ENCODE data around the gene SYNDIG1. TPM values are rescaled to one million over a fixed set of nuclear protein-coding genes. Genes with fewer than 3 reads are reported as not detected.

SYNDIG1 gene
- total and polyA plus RNA-seq, 3 experiments from 2014 or later, result not detected

DNA sequence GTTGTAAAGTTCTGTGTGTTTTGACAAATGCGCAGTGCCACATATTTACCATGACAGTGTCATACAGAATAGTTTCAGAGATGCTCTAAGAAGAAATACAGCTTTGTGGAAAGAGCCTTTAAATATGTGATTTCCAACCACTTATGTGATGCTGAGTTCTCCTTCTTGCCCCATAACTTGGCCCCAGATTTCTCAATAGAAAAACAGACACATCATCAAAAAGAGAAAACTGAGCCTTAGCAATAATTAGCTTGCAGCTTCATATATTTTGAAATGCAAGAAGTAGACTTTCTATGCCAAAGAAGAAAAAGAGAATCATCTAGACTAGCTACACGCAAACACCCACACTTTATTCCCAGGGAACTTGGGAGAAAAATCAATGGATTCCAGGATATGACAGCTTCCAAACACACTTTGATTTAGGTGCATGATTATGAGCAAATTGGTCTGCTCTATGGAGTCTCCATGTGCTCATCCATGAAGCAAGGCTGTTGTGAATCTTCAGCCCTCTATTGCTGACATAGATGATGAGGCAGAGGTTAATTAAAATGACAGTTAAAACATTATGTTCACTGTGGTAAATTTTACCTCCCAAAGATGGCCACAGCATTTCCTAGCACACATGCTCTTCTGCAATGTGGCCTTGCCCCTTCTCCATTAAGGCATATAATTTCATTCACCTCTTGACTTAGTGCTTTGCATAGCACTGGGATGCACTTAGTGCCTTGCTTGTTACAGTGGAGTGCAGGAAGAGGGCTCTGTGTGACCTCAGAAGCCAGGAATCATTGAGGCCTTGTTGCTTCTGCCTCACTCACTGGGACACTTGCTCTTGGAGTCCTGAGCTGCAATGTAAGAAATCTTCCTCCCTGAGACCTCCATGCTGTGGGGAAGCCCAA lies 174.6 kb downstream of the SYNDIG1 start:
- no peak overlapping the region for H3K4me3 Mint-ChIP-seq
- Histone ChIP-seq H3K4me1 (ENCODE audit: insufficient read depth, low read length) (no peaks in the 10 kb centered on the region), H3K9me3 (ENCODE audit: low read length) (no peaks in the 10 kb centered on the region), H3K27me3 (ENCODE audit: insufficient read depth, low read length, poor library complexity, severe bottlenecking) (no peaks in the 10 kb centered on the region), H3K36me3 (ENCODE audit: insufficient read depth, low read length) (no peaks in the 10 kb centered on the region), H3K4me3 (ENCODE audit: low read length) (no peak overlapping the region), H3K27ac (ENCODE audit: low read depth, low read length) (no peak overlapping the region)
- H3K4me1 Mint-ChIP-seq, result no peaks in the 10 kb centered on the region
- peaks cover 7 to 36% of the 10 kb centered on the region in 2 donors for H3K27me3 Mint-ChIP-seq
- no peaks in the 10 kb centered on the region for H3K36me3 Mint-ChIP-seq
- POLR2A ChIA-PET, result no interaction called here
- H3K27ac Mint-ChIP-seq, result no peak overlapping the region
- DNase-seq, result no peak
- H3K9me3 Mint-ChIP-seq, result no peaks in the 10 kb centered on the region
- CTCF ChIA-PET, result no interaction called here

DNA sequence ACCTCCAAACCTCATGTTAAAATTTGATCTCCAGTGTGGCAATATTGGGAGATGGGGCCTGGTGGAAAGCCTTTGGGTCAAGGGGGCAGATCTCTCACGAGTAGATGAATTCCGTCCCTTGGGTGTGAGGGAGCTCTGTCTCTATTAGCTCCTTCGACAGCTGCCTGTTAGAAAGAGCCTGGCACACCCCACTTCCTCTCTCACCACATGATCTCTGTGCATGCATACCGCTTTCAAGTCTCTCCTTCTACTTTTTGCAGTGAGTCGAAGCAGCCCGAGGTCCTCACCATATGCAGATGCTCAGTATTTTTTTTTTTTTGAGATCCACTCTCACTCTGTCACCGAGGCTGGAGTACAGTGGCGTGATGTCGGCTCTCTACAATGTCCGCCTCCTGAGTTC lies 176.9 kb downstream of the SYNDIG1 start:
- Mint-ChIP-seq H3K9me3 (no peaks in the 10 kb centered on the region), H3K27me3 (peaks cover 5 to 48% of the 10 kb centered on the region in 2 donors), H3K4me1 (no peaks in the 10 kb centered on the region), H3K27ac (no peak overlapping the region), H3K4me3 (no peak overlapping the region), H3K36me3 (no peaks in the 10 kb centered on the region)
- ChIA-PET POLR2A (no interaction called here), CTCF (no interaction called here)
- H3K4me1 ChIP-seq (ENCODE audit: insufficient read depth, low read length), result no peaks in the 10 kb centered on the region
- no peaks in the 10 kb centered on the region for H3K27me3 ChIP-seq (ENCODE audit: insufficient read depth, low read length, poor library complexity, severe bottlenecking)
- H3K36me3 ChIP-seq (ENCODE audit: insufficient read depth, low read length), result no peaks in the 10 kb centered on the region
- H3K4me3 ChIP-seq (ENCODE audit: low read length), result no peak overlapping the region
- no peak for DNase-seq
- no peaks in the 10 kb centered on the region for H3K9me3 ChIP-seq (ENCODE audit: low read length)
- no peak overlapping the region for H3K27ac ChIP-seq (ENCODE audit: low read depth, low read length)

DNA sequence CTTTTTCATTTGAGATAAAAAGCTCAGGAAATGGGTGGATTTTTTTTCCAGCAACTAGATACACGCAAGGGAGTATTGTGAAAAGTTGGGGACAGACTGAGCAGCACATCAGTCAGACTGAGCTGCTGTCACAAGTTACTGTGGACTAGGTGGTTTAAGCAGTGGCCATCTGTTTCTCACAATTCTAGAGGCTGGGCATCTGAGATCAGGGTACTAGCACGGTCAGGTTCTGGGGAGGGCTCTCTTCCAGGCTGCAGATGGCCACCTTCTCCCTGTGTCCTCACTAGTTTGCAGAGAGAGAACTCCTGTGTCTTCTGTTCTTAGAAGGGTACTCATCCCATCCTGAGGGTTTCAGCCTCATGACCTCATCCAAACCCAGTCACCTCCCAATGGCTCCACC lies 178.3 kb downstream of the SYNDIG1 start:
- H3K27ac ChIP-seq (ENCODE audit: low read depth, low read length), result no peak overlapping the region
- POLR2A ChIA-PET, result no interaction called here
- CTCF ChIA-PET, result no interaction called here
- Mint-ChIP-seq H3K4me3 (no peak overlapping the region), H3K9me3 (no peaks in the 10 kb centered on the region), H3K27ac (no peak overlapping the region), H3K36me3 (no peaks in the 10 kb centered on the region), H3K4me1 (no peaks in the 10 kb centered on the region), H3K27me3 (peaks cover 2 to 48% of the 10 kb centered on the region in 2 donors)
- no peaks in the 10 kb centered on the region for H3K27me3 ChIP-seq (ENCODE audit: insufficient read depth, low read length, poor library complexity, severe bottlenecking)
- no peaks in the 10 kb centered on the region for H3K4me1 ChIP-seq (ENCODE audit: insufficient read depth, low read length)
- no peaks in the 10 kb centered on the region for H3K36me3 ChIP-seq (ENCODE audit: insufficient read depth, low read length)
- DNase-seq, result no peak
- H3K9me3 ChIP-seq (ENCODE audit: low read length), result no peaks in the 10 kb centered on the region
- no peak overlapping the region for H3K4me3 ChIP-seq (ENCODE audit: low read length)

DNA sequence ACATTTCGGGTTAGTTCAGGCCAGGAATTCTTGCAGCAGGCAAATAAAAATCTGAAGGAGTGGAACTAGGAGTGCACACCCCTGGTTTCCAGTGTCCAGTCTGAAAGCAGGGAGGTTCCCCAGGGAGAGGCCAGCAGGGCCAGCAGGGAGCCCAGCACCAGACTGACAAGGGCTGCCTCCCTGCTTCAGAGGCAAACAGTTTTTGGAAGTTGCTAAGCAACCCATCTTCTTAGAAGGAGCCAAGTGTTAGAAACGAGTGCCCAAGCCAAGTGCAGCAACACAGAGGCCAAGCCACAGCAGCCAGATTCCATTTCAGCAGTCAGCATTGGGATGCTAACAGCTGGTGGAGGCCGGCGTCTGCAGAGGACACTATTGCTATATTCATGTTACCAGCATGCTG lies 179.1 kb downstream of the SYNDIG1 start:
- CTCF ChIA-PET, result no interaction called here
- no peak overlapping the region for H3K4me3 Mint-ChIP-seq

DNA sequence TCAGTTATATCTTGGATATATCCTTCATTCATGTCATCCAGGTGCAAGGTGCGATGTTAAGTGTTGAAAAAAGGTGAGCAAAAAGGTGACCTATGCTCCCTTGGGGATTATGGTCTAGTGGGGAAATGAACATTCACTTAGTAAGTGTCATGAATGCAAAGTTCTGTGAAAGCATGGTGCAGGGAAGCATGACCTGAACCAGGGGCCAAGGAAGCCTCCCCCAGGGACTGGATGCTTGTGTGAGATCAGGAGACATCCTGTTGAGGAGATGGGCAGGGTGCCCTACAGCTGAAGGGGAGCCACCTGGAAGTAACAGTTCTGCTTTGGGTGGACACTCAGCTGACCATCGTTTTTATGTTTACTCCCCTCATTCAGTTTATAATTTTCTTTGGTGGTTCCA lies 179.5 kb downstream of the SYNDIG1 start:
- no peaks in the 10 kb centered on the region for H3K36me3 Mint-ChIP-seq
- CTCF ChIA-PET, result no interaction called here

More for the DNA sequence above, 179.1 kb downstream of the SYNDIG1 start:
- POLR2A ChIA-PET, result no interaction called here
- Histone ChIP-seq H3K27ac (ENCODE audit: low read depth, low read length) (no peak overlapping the region), H3K27me3 (ENCODE audit: insufficient read depth, low read length, poor library complexity, severe bottlenecking) (no peaks in the 10 kb centered on the region), H3K9me3 (ENCODE audit: low read length) (no peaks in the 10 kb centered on the region), H3K36me3 (ENCODE audit: insufficient read depth, low read length) (no peaks in the 10 kb centered on the region), H3K4me3 (ENCODE audit: low read length) (no peak overlapping the region), H3K4me1 (ENCODE audit: insufficient read depth, low read length) (no peaks in the 10 kb centered on the region)
- H3K27ac Mint-ChIP-seq, result no peak overlapping the region
- H3K9me3 Mint-ChIP-seq, result no peaks in the 10 kb centered on the region
- peaks cover 2 to 48% of the 10 kb centered on the region in 2 donors for H3K27me3 Mint-ChIP-seq
- no peaks in the 10 kb centered on the region for H3K36me3 Mint-ChIP-seq
- H3K4me1 Mint-ChIP-seq, result no peaks in the 10 kb centered on the region
- DNase-seq, result no peak

DNA sequence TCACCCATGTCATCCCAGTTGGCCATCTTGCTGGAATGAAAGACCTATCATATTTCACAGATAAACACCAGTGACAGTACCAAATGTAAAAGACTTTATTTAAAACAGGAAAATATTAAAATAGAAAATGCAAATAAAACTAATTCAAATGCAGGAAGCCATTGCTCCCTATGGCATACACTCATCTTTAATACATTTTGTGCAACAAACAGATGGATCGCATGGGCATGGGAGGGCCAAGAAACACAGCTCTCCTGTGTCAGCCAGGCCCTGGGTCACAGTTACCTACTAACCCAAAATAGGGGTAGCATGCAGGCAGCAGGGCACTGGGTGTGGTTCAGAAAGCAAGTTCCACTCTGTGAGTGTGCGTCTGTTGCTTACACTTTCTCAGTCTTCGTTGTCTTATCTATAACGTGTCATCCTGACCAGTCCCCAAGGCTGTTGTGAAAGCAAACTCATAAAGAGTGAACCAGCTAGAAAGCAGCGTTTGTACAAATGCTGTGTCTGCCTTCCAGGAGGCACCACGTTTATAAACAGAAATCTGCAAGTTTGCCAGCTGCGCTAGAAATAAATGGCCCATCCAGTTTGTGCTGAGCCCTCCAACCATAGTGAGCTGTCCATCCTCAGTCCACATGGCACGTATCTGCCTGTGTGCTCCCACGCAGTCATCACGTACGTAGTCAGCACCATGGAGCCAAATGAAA lies 180.5 kb downstream of the SYNDIG1 start:
- H3K9me3 Mint-ChIP-seq, result no peaks in the 10 kb centered on the region
- no peaks in the 10 kb centered on the region for H3K9me3 ChIP-seq (ENCODE audit: low read length)
- H3K27ac Mint-ChIP-seq, result no peak overlapping the region
- no peak overlapping the region for H3K27ac ChIP-seq (ENCODE audit: low read depth, low read length)
- no peaks in the 10 kb centered on the region for H3K4me1 ChIP-seq (ENCODE audit: insufficient read depth, low read length)
- CTCF ChIA-PET, result no interaction called here
- POLR2A ChIA-PET, result no interaction called here
- H3K27me3 ChIP-seq (ENCODE audit: insufficient read depth, low read length, poor library complexity, severe bottlenecking), result no peaks in the 10 kb centered on the region
- no peak overlapping the region for H3K4me3 Mint-ChIP-seq
- peaks cover 2 to 40% of the 10 kb centered on the region in 2 donors for H3K27me3 Mint-ChIP-seq
- H3K4me3 ChIP-seq (ENCODE audit: low read length), result no peak overlapping the region
- DNase-seq, result no peak
- no peaks in the 10 kb centered on the region for H3K36me3 Mint-ChIP-seq
- no peaks in the 10 kb centered on the region for H3K36me3 ChIP-seq (ENCODE audit: insufficient read depth, low read length)
- no peaks in the 10 kb centered on the region for H3K4me1 Mint-ChIP-seq

More for the DNA sequence above, 179.5 kb downstream of the SYNDIG1 start:
- Histone ChIP-seq H3K27ac (ENCODE audit: low read depth, low read length) (no peak overlapping the region), H3K27me3 (ENCODE audit: insufficient read depth, low read length, poor library complexity, severe bottlenecking) (no peaks in the 10 kb centered on the region), H3K4me1 (ENCODE audit: insufficient read depth, low read length) (no peaks in the 10 kb centered on the region), H3K36me3 (ENCODE audit: insufficient read depth, low read length) (no peaks in the 10 kb centered on the region), H3K4me3 (ENCODE audit: low read length) (no peak overlapping the region), H3K9me3 (ENCODE audit: low read length) (no peaks in the 10 kb centered on the region)
- Mint-ChIP-seq H3K4me1 (no peaks in the 10 kb centered on the region), H3K27ac (no peak overlapping the region), H3K4me3 (no peak overlapping the region), H3K27me3 (peaks cover 2 to 48% of the 10 kb centered on the region in 2 donors), H3K9me3 (no peaks in the 10 kb centered on the region)
- POLR2A ChIA-PET, result no interaction called here
- no peak for DNase-seq

DNA sequence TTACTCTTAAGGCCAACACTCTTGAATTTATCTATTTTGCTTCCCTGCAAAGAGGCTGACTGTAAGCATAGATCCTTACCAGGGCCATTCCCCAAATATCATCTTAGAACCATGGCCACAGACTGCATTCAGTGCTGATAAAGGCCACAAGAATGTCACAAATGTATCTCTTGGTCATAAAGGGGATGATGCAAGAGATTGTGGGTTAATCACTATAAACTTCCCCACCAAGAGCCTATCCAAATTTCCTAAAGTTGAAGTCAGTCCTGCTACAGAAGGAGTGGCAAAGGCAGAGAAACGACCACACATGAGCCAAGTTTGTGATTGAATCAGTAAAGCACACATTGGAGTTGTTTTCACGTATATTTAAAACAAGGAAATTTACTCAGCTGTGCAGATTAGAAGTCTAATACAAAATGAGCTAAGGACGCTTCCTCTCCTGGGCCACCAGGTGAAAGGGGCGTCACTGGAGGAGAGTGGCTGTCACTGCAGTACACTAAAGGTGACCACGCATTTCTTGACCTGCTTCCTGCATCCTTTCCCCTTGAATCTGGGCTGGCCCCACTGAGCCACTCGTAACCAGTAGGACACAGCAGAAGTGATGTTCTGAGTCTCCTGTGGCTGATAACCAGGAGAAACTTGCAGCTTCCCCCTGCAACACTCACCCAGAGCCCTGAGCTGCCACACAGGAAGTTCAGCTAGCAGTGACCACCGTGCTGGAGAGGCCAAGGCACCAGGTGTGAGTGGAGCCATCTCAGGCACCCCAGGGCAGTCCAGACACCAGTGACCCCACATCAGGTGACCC lies 181.9 kb downstream of the SYNDIG1 start:
- Mint-ChIP-seq H3K36me3 (no peaks in the 10 kb centered on the region), H3K27ac (no peak overlapping the region), H3K4me3 (no peak overlapping the region), H3K9me3 (no peaks in the 10 kb centered on the region), H3K4me1 (no peaks in the 10 kb centered on the region), H3K27me3 (peaks cover 2 to 30% of the 10 kb centered on the region in 2 donors)
- POLR2A ChIA-PET, result no interaction called here
- Histone ChIP-seq H3K36me3 (ENCODE audit: insufficient read depth, low read length) (no peaks in the 10 kb centered on the region), H3K4me1 (ENCODE audit: insufficient read depth, low read length) (no peaks in the 10 kb centered on the region), H3K27ac (ENCODE audit: low read depth, low read length) (no peak overlapping the region), H3K9me3 (ENCODE audit: low read length) (no peaks in the 10 kb centered on the region), H3K27me3 (ENCODE audit: insufficient read depth, low read length, poor library complexity, severe bottlenecking) (no peaks in the 10 kb centered on the region), H3K4me3 (ENCODE audit: low read length) (no peak overlapping the region)
- DNase-seq, result no peak
- CTCF ChIA-PET, result no interaction called here

DNA sequence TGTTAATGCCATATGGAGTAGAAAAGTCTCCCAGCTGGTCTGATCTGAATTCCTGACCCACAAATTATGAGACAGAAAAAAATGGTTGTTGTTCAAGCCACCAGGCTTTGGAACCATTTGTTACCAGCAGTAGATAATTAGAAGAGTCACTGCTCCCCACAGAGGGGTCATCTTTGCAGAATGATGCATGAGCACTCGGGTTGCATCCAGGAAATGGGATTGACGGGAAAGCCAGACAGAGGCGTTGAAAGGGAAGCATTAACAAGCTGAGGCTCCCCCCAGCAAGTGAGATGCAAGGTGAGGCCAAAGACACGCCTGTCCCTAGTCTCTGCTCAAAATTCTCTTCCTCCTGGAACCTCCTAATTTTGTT lies 182.5 kb downstream of the SYNDIG1 start:
- Mint-ChIP-seq H3K9me3 (no peaks in the 10 kb centered on the region), H3K27me3 (peaks cover 2 to 24% of the 10 kb centered on the region in 2 donors), H3K4me1 (no peaks in the 10 kb centered on the region), H3K27ac (no peak overlapping the region), H3K4me3 (no peak overlapping the region), H3K36me3 (no peaks in the 10 kb centered on the region)
- ChIA-PET CTCF (no interaction called here), POLR2A (no interaction called here)
- no peaks in the 10 kb centered on the region for H3K4me1 ChIP-seq (ENCODE audit: insufficient read depth, low read length)
- H3K4me3 ChIP-seq (ENCODE audit: low read length), result no peak overlapping the region
- DNase-seq, result no peak
- H3K36me3 ChIP-seq (ENCODE audit: insufficient read depth, low read length), result no peaks in the 10 kb centered on the region
- H3K27ac ChIP-seq (ENCODE audit: low read depth, low read length), result no peak overlapping the region
- no peaks in the 10 kb centered on the region for H3K9me3 ChIP-seq (ENCODE audit: low read length)
- no peaks in the 10 kb centered on the region for H3K27me3 ChIP-seq (ENCODE audit: insufficient read depth, low read length, poor library complexity, severe bottlenecking)
